Posterior cingulate gyrus (tissue), 11 donors: ENCODE measurements around the gene IL17C.

Experiments used
- DNase-seq, 10 donors: peaks; one replicate each; pipeline versions ENCODE4 v3.0.0 to v3.0.0-alpha.2; 2020 to 2021; ENCODE audit warnings: mixed read lengths in 3 of 10
- intact Hi-C: fragments of 100-400 bp; cut with DNase I; formaldehyde crosslinking; loops from one replicate; pipeline ENCODE4 v1.15.1; 2023

IL17C gene

DNA sequence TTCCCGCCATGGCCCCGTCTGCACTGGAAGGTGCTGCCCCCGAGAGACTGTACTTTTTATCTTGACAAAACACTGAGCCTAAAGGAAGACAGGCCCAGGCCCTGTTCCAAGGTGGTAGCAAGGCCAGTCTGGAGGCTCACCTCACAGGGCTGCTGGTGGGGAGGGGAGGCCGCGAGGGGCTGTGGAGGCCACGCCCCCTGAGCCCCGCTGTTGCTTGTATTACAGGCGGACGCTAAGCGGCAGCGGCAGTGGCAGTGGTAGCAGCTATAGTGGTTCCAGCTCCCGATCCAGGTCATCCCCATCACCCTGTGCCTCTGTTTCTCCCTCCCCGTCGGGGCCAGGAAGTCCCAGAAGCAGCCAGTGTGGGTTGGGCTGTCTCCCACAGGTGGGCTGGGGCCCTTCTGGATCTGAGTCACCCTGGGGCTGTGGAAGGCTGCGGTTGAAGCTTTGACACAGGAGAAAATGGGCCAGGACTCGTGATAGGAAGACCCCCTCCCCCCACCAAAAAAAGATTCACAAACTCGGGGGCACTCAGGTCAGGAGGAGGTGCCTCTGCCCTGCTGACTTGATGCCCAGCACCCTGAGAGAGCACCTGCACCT, 13.3 kb upstream of the IL17C start:
- intact Hi-C loops, result no loop called here
- DNase-seq, result no peak

DNA sequence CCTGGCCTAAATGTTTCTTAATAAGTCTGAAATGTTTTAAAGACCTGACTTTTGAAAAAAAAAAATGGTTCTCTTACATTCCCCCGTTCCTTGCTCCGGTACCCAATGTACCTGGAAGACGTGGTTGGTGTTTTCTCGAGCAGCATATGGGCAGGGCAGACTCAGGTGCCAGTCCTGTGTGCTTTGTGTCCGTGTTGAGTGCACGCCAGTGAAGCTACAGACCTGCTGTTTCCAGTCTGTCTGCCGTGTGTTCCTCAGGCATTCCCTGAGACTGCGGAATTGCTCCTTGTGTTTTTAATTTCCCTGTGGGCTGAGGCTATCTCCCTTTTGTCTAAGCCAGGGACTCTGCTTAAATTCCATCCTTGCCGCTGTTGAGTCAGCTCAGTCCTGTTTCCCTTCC, 11.7 kb upstream of the IL17C start:
- intact Hi-C loops, result no loop called here
- DNase-seq, result no peak

DNA sequence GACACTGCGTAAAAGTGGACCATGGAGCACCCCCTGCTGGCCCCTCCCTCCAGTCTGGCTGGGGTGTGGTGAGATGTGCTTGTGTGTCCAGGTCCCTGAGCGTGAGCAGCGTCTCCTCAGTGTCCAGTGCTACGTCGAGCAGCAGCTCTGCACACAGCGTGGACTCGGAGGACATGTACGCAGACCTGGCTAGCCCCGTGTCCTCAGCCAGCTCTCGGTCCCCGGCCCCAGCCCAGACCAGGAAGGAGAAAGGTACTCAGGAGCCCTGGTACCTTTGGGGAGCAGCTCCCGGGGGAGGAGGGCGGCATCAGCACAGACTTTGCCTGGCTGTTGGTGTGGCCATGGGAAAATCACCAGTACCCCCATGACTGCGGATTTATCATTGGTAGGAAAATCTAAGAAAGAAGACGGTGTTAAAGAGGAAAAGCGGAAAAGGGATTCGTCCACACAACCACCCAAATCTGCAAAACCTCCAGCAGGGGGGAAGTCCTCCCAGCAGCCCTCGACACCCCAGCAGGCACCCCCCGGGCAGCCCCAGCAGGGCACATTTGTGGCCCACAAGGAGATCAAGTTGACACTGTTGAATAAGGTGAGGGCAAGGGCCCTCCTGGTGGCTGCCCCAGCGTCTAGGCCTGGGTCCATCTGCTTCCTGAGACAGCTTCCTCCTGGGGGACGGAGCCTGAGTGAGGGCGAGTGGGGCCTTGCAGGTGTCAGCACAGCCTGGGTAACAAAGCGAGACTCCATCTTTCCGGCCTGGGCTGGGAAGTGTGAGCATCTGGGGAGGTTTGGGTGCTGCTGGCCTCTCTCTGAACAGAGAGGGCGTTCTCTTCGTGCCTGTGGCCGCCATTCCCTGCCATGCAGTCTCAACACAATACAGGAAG, 10.6 kb upstream of the IL17C start:
- DNase-seq, result no peak
- intact Hi-C loops, result no loop called here

DNA sequence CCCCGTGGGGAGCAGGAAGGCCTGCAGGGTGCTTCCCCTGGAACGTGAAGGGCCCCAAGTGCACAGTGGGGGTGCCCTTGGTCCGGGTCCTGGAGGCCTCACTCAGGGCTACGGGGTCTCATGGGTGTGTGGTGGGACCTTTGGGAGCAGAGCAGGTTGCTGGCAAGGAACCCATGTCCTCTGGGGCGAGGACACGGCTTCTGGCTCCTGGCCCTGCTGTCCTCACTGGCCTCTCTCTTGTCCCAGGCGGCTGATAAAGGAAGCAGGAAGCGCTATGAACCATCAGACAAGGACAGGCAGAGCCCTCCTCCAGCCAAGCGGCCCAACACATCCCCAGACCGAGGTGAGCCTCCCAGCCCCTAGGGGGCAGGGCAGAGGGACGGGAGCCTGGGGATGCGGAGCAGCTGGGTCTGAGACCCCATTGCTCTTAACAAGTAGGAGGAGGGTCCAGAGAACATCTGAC, 9.8 kb upstream of the IL17C start:
- intact Hi-C loops, result no loop called here
- no peak for DNase-seq

DNA sequence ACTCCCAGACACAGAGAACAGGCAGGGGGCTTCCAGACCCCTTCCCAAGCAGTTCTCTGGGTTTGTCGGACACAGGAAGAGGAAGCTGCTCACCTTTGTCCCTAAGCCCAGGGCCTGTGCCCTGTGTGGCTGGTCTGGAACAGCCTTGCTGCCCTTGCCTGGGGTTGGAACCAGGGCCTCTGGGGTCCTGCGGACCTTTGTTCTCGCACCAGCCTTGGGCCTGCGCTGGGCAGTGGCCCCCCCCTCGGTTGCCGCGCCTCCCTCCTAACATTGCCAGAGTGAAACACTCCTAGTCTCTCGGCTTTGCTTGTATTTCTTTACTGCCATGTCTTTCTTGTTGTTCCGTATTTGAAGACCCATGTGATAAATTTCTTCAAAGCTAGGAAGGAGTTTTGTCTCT, 8.5 kb upstream of the IL17C start:
- intact Hi-C loops, result loop anchor here (10.0 kb wide), 1 partner anchor 545 kb away; the partner anchor contains the start of gene CDH15
- DNase-seq, result no peak

DNA sequence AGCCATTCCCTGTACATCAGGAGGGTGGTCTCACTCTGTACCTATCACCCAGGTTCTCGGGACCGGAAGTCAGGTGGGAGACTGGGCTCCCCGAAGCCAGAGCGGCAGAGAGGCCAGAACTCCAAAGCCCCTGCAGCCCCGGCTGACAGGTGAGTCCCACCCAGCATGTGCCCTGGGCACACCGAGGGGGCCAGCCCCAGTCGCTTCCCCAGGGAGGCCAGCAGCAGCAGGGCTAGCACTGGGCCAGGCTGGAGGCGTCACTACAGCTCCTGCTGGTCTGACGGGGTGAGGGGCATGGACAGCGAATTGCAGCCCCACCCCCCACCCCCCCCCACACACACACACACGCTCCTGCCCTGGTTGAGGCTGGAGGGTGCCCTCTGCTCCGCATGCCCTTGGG, 7.9 kb upstream of the IL17C start:
- intact Hi-C loops, result loop anchor here (10.0 kb wide), 1 partner anchor 544 kb away; the partner anchor contains the start of gene CDH15
- DNase-seq, result no peak

DNA sequence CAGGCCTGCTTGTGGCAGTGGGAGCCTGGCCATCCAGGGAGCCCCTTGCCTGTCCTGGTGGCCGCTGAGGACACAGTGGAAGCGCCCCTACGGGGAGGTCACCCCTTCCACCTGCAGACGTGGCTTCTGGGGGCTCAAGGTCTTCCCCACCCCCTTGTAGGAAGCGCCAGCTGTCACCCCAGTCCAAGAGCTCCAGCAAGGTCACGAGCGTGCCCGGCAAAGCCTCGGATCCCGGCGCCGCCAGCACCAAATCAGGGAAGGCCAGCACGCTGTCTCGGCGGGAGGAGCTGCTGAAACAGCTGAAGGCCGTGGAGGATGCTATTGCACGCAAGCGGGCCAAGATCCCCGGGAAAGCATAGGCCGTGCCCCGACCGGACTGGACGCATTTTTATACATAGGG, 7.4 kb upstream of the IL17C start:
- intact Hi-C loops, result loop anchor here (10.0 kb wide), 1 partner anchor 544 kb away; the partner anchor contains the start of gene CDH15
- no peak for DNase-seq

DNA sequence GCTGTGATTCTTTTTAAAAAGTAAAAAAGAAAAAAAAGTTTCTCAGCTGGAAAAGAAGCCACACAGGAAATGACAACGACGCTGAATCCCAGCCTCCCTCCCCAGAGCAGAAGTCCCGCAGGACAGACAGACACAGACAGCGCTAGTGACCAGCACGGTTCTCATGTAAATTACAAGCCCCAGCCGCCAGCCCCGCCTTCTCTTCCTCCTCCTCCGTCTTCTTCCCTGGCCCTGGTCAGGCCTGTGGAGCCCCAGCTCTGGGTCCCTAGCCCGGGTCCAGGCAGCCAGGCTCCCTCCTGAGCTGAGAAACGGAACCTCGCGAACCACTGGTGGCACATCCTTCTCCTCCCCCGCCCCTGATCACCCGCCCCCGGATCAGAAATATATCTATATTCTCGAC, 7.0 kb upstream of the IL17C start:
- intact Hi-C loops, result loop anchor here (10.0 kb wide), 1 partner anchor 543 kb away; the partner anchor contains the start of gene CDH15
- DNase-seq, result no peak

DNA sequence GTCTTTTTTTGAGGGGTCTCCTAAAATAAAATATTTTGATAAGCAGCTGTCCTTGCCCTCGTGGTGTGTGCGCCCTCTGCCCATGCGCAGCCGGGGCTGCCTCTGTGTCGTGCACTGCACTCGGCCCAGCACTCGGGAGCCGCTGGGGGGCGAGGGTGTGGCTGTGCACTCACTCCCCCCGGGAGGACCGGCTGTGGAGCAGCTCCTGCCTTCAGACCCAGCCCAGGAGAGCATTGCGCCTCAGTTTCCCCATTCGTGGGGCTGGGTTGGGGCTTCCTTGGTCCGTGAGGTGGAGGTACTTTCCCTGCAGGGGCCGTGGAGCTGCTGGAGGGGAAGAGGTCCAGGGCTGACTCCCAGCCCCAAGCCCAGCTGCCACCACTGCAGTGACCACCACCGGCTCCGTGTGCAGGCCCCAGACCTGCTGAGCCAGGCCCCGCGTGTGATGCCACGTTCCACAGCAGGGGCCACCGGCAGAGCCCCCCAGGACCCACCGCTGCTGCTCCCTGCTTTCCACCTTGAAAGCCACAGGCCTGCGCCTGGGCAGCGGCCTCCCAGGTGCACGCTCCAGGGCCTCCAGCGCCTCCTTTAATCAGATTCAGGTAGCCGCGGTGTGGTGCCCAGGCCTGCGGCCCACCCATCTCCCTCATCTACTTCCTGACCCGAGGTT, 6.3 kb upstream of the IL17C start:
- intact Hi-C loops, result loop anchor here (10.0 kb wide), 1 partner anchor 543 kb away; the partner anchor contains the start of gene CDH15
- DNase-seq, result no peak

DNA sequence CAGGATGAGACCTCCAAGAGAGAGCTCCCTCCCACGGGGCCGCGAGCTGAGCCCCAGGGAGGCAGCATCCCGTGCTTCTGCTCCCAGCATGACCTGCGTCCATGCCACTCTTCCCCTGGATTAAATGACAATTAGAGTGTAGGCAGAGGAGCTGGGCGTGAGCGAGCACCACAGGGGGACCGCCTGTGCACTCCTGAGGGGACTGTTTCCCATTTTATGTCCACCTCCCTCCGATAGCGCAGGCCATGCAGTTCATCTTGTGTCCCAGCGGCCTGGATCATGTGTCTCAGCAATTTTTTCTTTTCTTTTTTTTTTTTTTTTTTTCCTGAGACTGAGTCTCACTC, 5.8 kb upstream of the IL17C start:
- no peak for DNase-seq
- intact Hi-C loops, result loop anchor here (10.0 kb wide), 1 partner anchor 542 kb away; the partner anchor contains the start of gene CDH15

DNA sequence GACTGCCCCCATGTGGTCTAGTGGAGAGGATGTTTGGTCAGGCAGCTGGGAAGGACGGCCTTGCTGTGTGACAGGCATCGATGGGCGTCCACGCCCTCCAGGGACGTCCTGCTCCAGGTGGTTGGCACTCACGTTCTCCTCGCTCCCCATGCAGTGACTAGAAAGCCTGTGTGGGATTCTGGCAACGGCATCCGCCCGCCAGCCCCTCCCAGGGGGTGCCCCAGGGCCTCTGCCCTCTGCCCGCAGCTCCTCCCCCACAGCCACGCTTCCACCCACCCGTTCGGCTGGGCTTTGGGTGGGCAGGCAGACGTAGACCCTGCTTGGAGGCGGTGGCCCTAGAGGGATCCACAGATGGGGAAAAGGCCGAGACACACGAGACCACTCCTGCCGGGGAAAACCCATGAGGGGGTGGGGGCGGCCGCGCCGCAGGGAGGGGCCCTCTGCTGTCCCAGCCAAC, 4.7 kb upstream of the IL17C start:
- DNase-seq, result no peak
- intact Hi-C loops, result loop anchor here (10.0 kb wide), 1 partner anchor 541 kb away; the partner anchor contains the start of gene CDH15

DNA sequence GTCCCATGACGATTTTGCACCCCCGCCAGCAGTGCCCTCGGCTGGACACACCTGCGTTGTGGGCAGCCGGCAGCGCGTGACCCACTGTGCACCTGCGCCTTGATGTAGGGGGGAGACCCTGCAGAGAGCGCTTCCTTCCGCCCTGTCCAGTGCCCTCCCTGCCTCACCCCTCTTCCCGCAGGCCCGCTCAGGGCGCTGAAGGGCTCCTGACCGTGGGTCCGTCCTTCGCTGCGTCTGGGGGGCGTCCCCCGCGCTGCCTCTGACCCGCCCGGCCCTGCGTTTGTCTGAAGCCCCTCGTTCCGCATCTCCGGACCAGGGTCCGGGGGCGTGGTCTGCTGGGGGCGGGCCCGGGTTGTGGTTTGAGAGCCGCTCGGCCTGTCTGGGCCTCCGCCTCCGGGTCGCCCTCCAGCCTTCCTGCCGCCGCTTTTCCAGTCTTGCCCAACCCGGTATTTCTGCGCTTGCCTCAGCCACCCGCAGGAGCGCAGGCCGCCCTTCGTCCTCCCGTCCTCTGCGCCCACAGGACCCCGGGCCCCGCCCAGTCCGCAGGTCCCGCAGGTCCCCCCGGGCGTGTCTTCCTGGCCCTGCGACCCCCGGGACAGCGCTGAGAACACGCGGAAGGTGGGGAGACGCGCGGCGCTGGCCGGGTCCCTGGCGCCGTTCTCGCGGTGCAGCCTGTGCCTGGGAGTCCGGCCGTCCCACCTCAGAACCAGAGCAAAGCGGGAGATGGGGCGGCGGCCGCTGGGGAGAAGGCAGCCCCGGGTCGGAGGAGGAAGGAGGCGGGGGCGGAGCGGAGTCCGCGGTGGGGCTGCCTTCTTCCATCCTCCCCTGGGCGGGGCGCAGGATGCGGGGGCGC, 4.0 kb upstream of the IL17C start:
- intact Hi-C loops, result loop anchor here (10.0 kb wide), 1 partner anchor 540 kb away; the partner anchor contains the start of gene CDH15
- no peak for DNase-seq

DNA sequence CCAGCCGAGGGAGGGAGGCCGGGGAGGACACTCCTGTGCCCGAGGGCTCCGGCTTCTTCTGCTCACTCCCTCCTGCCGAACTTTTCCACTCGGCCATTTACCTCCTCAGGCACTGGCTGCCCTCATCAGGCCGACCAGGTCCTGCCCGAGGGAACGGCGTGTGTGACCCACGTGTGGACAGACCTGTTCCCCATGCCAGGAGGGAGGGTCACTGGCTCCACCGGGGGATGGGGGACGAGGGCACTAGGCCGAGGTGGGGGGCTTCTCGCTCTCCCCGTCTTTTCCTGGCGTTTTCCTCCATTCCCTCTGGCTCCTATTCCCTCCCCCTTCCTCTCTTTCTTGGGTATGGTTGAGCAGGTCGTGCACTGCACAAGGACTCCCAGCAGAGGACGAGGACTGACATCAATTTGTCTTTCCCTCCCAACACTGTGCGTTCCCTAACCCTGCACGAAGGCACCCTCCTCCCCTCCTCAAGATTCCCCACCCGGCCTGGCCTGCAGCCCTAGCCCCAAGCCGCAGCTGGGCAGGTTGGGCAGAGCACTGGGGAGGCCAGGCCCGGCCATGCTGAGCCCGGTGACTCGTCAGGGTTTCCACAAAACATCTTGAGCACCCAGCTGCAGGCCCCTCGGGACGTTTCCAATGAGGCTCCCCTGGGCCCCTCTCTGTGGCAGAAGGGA, 3.2 kb upstream of the IL17C start:
- intact Hi-C loops, result loop anchor here (10.0 kb wide), 1 partner anchor 540 kb away; the partner anchor contains the start of gene CDH15

DNA sequence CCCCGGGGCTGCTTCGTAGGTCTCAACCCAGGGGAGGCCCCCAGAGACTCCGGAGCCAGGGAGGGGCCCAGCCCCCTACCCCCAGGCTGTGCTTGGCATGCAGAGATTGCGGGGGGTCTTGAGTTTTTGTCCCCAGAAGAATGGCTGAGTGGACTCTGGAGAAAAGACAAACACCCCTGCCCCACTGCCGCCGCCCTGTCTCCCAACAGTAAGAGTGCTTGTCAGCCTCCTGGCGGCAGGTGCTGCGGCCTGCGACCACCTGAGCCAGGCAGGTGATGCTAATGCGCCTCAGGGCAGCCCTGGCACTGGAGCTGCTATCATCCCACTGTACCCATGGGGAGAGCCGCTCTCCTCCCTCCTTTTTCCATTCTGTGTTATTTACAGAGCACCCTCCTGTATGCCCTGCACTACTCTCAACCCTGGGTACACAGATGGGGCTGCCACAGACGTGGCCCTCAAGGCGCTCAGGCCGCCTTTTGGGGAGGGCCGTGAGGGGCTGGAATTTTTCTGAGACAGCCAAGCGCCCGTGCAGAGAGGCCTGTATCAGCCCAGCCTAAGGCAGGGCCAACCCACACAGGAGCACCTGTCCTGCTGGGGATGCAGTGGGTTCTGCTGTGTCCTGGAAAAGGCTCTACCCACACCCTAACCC, 2.6 kb upstream of the IL17C start:
- DNase-seq, result no peak
- intact Hi-C loops, result loop anchor here (10.0 kb wide), 1 partner anchor 539 kb away; the partner anchor contains the start of gene CDH15

More for the DNA sequence above, 3.2 kb upstream of the IL17C start:
- no peak for DNase-seq

DNA sequence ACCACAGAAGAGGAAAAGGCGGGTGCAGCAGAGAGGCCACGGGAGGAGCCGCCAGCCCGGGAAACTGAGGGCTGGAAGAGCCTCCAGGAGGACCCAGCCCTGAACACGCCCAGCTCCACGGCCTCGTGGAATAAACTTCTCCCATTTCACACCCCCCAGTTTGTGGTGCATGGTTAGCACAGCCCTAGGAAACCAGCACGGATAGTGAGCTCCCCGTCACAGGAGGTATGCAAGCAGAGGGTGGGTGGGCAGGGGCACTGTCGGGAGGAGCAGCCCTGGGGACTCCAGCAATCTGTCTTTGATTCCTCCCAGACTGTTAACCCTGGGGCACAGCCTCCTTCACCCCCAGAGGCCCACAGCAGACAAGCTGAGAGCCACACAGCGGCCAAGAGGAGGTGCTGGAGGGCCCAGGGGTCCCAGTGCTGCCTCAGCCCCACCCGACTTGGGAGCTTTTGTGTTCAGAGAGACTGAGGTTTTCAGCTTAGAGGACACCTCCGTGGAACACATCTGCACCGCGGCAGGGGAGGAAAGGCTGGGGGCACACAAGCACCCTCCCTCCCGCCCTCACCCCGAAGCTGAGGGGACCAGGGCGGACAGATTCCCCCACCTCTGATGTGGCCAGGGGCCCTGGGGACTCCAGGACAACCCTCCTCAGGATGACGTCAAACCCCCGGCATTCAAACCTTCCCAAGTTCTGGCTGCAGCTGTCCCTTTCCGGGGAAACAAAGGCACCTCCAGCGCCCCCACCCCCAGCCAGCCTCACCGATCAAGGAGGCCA, 1.7 kb upstream of the IL17C start:
- intact Hi-C loops, result loop anchor here (10.0 kb wide), 1 partner anchor 538 kb away; the partner anchor contains the start of gene CDH15
- no peak for DNase-seq

DNA sequence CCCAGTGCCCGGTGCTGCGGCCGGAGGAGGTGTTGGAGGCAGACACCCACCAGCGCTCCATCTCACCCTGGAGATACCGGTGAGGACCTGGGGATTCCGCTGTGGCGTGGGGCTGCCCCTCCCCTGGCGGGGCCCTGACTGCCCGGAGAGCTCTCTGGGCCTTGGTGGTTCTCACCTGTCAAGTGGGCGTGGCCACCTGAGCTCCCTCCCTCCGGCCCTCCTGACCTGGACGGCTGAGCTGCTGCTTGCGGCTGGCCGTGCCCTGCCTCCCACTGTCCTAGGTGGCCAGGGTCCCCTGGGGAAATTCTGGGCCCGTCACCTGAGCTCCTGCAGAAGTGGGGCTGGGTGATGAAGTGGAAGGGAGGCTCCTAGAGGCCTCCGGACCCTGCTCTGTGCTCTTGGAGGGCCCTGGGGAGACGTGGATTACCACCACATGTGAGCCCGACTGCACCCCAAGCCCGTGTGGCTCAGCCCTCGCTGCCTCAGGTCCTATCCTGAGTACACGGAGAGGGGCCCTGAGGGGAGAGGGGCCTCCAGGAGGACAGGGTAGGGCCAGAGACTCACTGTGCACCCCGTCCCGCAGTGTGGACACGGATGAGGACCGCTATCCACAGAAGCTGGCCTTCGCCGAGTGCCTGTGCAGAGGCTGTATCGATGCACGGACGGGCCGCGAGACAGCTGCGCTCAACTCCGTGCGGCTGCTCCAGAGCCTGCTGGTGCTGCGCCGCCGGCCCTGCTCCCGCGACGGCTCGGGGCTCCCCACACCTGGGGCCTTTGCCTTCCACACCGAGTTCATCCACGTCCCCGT, 1.1 kb downstream of the IL17C start:
- intact Hi-C loops, result loop anchor here (10.0 kb wide), 1 partner anchor 535 kb away; the partner anchor contains the start of gene CDH15
- DNase-seq, result no peak

DNA sequence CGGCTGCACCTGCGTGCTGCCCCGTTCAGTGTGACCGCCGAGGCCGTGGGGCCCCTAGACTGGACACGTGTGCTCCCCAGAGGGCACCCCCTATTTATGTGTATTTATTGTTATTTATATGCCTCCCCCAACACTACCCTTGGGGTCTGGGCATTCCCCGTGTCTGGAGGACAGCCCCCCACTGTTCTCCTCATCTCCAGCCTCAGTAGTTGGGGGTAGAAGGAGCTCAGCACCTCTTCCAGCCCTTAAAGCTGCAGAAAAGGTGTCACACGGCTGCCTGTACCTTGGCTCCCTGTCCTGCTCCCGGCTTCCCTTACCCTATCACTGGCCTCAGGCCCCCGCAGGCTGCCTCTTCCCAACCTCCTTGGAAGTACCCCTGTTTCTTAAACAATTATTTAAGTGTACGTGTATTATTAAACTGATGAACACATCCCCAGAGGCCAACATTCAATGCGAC, 1.7 kb downstream of the IL17C start:
- intact Hi-C loops, result no loop called here
- DNase-seq, result no peak
